K562 (cell line): ENCODE data around the gene SCAMP2. TPM values are rescaled to one million over a fixed set of nuclear protein-coding genes. Genes with fewer than 3 reads are reported as not detected.

Experiments
- AFF1 ChIP-seq, 2 experiments: fragments of 450-650 bp; IDR thresholded peaks; 2 replicates each; pipeline ENCODE4 v1.6.1; 2018; ENCODE audit warnings: mild to moderate bottlenecking in 2 of 2, low read depth in 1 of 2; ENCODE audit not compliant: partially characterized antibody in 2 of 2
- CCNT2 ChIP-seq: IDR thresholded peaks from 2 replicates; pipeline ENCODE4 v1.6.1; 2011; ENCODE audit warnings: borderline replicate concordance, low read depth, mild to moderate bottlenecking, moderate library complexity, mixed read lengths, low read length; ENCODE audit not compliant: insufficient read length; ENCODE audit errors: extremely low read depth
- GABPB1 ChIP-seq: sonication (generic); formaldehyde crosslinking; IDR thresholded peaks from 2 replicates; pipeline ENCODE4 v1.8.0; 2022; ENCODE audit warnings: mild to moderate bottlenecking, missing genetic modification reagents
- HMGN3 ChIP-seq: IDR thresholded peaks from 2 replicates; pipeline ENCODE4 v1.6.1; 2011; ENCODE audit warnings: borderline replicate concordance, low read depth, mild to moderate bottlenecking, mixed read lengths, low read length; ENCODE audit not compliant: insufficient read length; ENCODE audit errors: extremely low read depth
- MGA ChIP-seq: fragments of 450-650 bp; IDR thresholded peaks from 2 replicates; pipeline ENCODE4 v1.6.1; 2016; ENCODE audit warnings: mild to moderate bottlenecking, moderate library complexity
- NEUROD1 ChIP-seq: fragments of 150-350 bp; IDR thresholded peaks from 2 replicates; pipeline ENCODE4 v1.6.1; 2014; ENCODE audit warnings: borderline replicate concordance, low read length, low read depth; ENCODE audit not compliant: partially characterized antibody
- PHB2 ChIP-seq: fragments of 450-650 bp; IDR thresholded peaks from 2 replicates; pipeline ENCODE4 v1.6.1; 2017; ENCODE audit warnings: low read depth
- PHF8 ChIP-seq: fragments of 200-600 bp; sonication (generic); IDR thresholded peaks from 2 replicates; pipeline ENCODE4 v1.6.1; 2012; ENCODE audit warnings: mixed run types, mild to moderate bottlenecking, inconsistent platforms, low read length, moderate library complexity, borderline replicate concordance
- RBBP5 ChIP-seq: fragments of 200-600 bp; sonication (generic); IDR thresholded peaks from 2 replicates; pipeline ENCODE4 v1.6.1; 2012; ENCODE audit warnings: borderline replicate concordance, mild to moderate bottlenecking, low read length, control low read depth, inconsistent platforms; ENCODE audit not compliant: insufficient read depth, poor library complexity, severe bottlenecking
- SMARCC2 ChIP-seq: fragments of 450-650 bp; IDR thresholded peaks from 2 replicates; pipeline ENCODE4 v1.6.1; 2017; ENCODE audit warnings: antibody characterized with exemption, moderate library complexity, mild to moderate bottlenecking, low read depth
- polyA plus RNA-seq, 8 experiments: library from polyadenylated mRNA; depleted of rRNA in 4 of 8; stranded (reverse) in 5 of 8; unstranded in 3 of 8; fragments of >200 nt; fragmentation: Nextera tagmentation in 2 of 8; fragmentation: Illumina TruSeq in 1 of 8; extraction: Ambion mirVana in 2 of 8; extraction: Trizol in 1 of 8; gene quantifications; 2 replicates each; pipeline versions ENCODE4 v1.2.1 to v1.2.3, GENCODE V29; 2011 to 2014; ENCODE audit warnings: inconsistent platforms in 1 of 8, missing spikeins in 1 of 8
- total RNA-seq, 7 experiments: library from RNA; depleted of rRNA in 6 of 7; stranded (reverse); fragments of >200 nt in 6 of 7; fragmentation: Illumina TruSeq in 2 of 7; extraction: Trizol in 2 of 7; gene quantifications; 2 replicates each; pipeline versions ENCODE4 v1.2.1 to v1.2.3, GENCODE V29; 2011 to 2021; ENCODE audit warnings: low replicate concordance in 1 of 7

The SCAMP2 gene
- total and polyA plus RNA-seq, 9 of the 15 experiments (the other 6 are each of a cell fraction or from before 2014, with no cell fraction given), result 5.9 to 61.1 (median 20.1) TPM

DNA sequence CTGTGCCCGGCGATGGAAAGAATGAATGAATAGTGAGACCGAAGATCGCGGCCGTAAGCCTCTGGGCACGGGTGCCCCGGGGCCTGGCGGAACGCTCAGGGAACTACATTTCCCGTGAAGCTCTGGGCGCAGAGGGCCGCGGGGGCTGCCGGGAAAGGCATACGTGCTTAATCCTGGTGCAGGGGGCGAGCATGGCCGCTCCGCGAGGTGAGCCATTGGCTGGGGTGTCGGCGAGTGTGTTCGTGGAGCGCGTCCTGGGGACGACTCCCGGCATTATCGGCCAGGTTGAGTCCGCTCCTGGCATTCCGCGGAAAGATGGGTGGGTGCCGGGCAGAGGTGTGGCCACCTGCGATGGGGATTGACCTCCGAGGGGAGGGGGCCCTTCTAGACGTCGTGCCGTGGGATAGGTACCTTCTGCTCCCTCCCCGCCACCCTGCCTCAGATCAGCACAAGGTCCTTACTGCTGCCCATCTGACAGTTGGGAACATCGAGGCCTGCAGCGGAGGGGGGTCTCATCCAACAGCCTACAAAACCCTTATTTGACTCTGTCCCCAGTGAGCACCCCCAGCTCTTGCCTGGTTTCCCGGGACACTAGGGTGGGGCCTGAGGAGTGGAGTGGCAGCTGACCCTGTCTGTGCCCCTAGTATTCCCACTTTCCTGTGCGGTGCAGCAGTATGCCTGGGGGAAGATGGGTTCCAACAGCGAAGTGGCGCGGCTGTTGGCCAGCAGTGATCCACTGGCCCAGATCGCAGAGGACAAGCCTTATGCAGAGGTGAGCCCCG is 16.9 kb upstream of the SCAMP2 start, which contains the start of gene MPI (continued):
- TF ChIP-seq MGA (peak; percentile 5; the same call in 1 of the 2 replicates), HMGN3 (peak; percentile 73), GABPB1 (CRISPR knock-in tag) (0 out of 2 replicates have a peak, but pooled peaks have one; percentile 73), SMARCC2 (no peak), CCNT2 (peak; percentile 38), AFF1 (IDR thresholded peaks at IDR 0.05; ENCODE audit: low read depth in 1 of 2, partially characterized antibody in 2 of 2) (peak; percentile 48 to 98), RBBP5 (peak; percentile 78), PHF8 (peak; percentile 97), NEUROD1 (peak; percentile 38), PHB2 (no peak)
